Measurements from ENCODE around the gene ELL2.

Gene ELL2

DNA sequence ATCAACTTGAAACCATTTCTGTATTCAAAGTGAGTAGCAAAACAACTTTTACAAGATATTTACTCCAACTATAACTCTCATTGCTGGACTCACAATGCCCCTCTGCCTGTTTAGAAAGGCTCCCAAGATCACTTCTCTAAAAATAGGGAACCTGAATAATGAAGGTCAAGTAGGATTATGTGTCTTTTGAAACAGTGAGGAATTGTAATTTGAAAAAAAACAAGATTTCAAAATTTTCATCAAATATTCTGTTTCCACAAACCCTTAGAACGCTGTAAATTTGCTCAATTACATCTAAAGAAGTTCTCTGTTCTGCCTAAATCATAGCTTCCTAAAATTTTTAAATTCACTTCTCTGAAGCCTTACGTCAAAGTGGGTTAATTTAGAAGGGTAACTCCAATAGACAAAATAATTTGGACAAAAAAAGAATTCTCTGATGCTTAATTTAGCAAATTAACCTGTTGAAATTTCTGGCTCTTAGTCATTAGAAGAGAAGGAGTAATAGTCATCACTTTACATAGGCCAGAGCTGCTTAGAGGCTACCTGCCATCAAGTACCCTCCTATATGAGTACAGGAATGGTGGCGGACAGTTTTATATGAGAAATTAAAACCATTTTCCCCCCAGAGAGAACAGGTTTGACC is 4.0 kb downstream of the ELL2 start:
- TF ChIP-seq TOX (CRISPR knock-in tag; IDR thresholded peaks at IDR 0.05; ENCODE audit: borderline replicate concordance) = no peak
- TF ChIP-seq PPARA (CRISPR knock-in tag; IDR thresholded peaks at IDR 0.05; ENCODE audit: borderline replicate concordance) = no peak
- no peak for TF ChIP-seq TCF4 (CRISPR knock-in tag; IDR thresholded peaks at IDR 0.05; ENCODE audit: borderline replicate concordance)
- ATAC-seq = no peak

- no peak for TF ChIP-seq PATZ1 (CRISPR knock-in tag; IDR thresholded peaks at IDR 0.05; ENCODE audit: borderline replicate concordance)
- no peak for TF ChIP-seq SNAI2 (CRISPR knock-in tag; IDR thresholded peaks at IDR 0.05)
- TF ChIP-seq CREB5 (CRISPR knock-in tag; IDR thresholded peaks at IDR 0.05; ENCODE audit: low read depth) = no peak
- no peak for TF ChIP-seq ISL1 (CRISPR knock-in tag; IDR thresholded peaks at IDR 0.05)
- no peak for ATAC-seq
Observed at GRCh38 chr5:95956900-95957293, 4.8 kb downstream of the ELL2 start.

DNA sequence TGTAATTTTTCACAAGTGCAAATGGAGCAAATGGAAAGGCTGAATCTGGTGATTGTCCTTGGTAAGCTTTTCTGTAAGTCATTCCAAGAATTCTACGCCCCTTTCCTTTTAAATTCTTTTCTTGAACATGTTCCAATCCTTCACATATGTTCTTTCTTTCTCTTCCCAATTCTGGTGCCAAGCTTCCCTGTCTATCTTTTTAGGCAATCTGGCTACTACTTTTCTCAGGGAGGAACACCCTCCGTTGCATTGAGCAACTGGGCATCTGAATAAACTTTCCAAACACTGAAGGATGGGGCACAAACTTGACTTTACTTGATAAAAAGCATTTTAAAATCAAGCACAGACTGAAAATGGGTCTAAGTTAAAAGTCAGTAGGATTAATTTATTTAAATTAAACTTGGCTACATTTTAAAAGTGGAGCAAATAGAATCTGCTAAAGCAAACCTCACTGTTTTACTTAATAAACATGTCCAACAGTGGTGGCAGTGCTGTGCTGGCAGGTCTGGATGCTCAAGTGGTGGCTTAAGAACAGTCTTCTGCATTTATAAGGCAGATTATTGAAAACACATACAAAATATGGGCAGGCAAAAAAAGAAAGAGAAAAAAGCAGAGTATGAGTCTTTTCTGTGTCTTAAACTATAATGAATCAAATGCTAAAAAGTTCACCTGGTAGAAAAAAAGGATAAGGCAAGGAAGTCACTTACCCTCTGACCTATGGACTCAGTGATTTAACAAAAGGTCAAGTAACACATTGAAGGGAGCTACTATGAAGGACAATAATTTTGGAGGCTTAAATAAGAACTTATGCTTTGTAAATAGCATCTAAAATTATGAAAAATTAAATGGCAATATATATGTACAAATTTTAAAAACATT is 5.4 kb downstream of the ELL2 start:
- no peak for TF ChIP-seq ZNF70 (CRISPR knock-in tag; IDR thresholded peaks at IDR 0.05)
- TF ChIP-seq ISL1 (CRISPR knock-in tag; IDR thresholded peaks at IDR 0.05) = peak; percentile 37; the same call in 1 of the 2 replicates
- no peak for TF ChIP-seq ZNF8 (CRISPR knock-in tag; IDR thresholded peaks at IDR 0.05)
- no peak for TF ChIP-seq CSDC2 (CRISPR knock-in tag; IDR thresholded peaks at IDR 0.05)
- ATAC-seq = no peak

DNA sequence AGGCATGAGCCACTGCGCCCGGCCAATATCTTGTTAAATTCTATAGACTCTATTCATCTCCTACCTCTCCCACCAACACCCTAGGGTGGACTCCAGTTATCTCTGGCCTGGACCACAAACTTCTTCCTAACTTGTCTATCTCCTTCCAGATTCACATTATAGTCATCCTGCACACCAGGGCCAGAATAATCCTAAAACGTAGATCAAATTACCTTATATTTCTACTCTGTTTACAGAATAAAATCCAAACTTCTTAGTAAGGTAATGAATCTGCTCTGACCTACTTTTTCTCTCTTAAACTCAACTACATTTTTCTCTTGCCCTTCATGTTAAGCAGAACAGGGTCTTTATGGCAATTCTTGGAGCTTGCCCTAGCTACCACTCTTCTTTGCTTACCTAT is 6.9 kb downstream of the ELL2 start:
- TF ChIP-seq, protein P1, sequence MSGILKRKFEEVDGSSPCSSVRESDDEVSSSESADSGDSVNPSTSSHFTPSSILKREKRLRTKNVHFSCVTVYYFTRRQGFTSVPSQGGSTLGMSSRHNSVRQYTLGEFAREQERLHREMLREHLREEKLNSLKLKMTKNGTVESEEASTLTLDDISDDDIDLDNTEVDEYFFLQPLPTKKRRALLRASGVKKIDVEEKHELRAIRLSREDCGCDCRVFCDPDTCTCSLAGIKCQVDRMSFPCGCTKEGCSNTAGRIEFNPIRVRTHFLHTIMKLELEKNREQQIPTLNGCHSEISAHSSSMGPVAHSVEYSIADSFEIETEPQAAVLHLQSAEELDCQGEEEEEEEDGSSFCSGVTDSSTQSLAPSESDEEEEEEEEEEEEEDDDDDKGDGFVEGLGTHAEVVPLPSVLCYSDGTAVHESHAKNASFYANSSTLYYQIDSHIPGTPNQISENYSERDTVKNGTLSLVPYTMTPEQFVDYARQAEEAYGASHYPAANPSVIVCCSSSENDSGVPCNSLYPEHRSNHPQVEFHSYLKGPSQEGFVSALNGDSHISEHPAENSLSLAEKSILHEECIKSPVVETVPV (CRISPR knock-in tag; IDR thresholded peaks at IDR 0.05) = no peak
- TF ChIP-seq BACH2 (CRISPR knock-in tag; IDR thresholded peaks at IDR 0.05; ENCODE audit: borderline replicate concordance) (no peak), ISL1 (CRISPR knock-in tag; IDR thresholded peaks at IDR 0.05) (no peak), ZNF8 (CRISPR knock-in tag; IDR thresholded peaks at IDR 0.05) (no peak), ZNF70 (CRISPR knock-in tag; IDR thresholded peaks at IDR 0.05) (no peak), TSHZ2 (CRISPR knock-in tag; IDR thresholded peaks at IDR 0.05) (no peak), RARB (CRISPR knock-in tag; IDR thresholded peaks at IDR 0.05) (no peak), ARNTL (CRISPR knock-in tag; IDR thresholded peaks at IDR 0.05; ENCODE audit: borderline replicate concordance, low read depth) (no peak), TCF4 (CRISPR knock-in tag; IDR thresholded peaks at IDR 0.05; ENCODE audit: borderline replicate concordance) (no peak), SNAI2 (CRISPR knock-in tag; IDR thresholded peaks at IDR 0.05) (no peak), OSR1 (CRISPR knock-in tag; IDR thresholded peaks at IDR 0.05) (no peak), GLIS3 (CRISPR knock-in tag; IDR thresholded peaks at IDR 0.05) (no peak)
- TF ChIP-seq, protein P2, sequence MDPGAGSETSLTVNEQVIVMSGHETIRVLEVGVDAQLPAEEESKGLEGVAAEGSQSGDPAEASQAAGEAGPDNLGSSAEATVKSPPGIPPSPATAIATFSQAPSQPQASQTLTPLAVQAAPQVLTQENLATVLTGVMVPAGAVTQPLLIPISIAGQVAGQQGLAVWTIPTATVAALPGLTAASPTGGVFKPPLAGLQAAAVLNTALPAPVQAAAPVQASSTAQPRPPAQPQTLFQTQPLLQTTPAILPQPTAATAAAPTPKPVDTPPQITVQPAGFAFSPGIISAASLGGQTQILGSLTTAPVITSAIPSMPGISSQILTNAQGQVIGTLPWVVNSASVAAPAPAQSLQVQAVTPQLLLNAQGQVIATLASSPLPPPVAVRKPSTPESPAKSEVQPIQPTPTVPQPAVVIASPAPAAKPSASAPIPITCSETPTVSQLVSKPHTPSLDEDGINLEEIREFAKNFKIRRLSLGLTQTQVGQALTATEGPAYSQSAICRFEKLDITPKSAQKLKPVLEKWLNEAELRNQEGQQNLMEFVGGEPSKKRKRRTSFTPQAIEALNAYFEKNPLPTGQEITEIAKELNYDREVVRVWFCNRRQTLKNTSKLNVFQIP (CRISPR knock-in tag; IDR thresholded peaks at IDR 0.05; ENCODE audit: borderline replicate concordance, low read depth) = no peak
- ATAC-seq = no peak
